SIG-M5 (cell line): ENCODE measurements around the gene NPR1.
"Not testable (repeated sequence)": the region's sequence is repeated elsewhere in the genome, so short reads cannot be mapped to it uniquely, and the experiment has no call there.

Experiments
- DNase-seq: peaks from one replicate; lab custom pipeline; 2025; lab: John Stamatoyannopoulos, UW

NPR1 gene

GRCh38 chr1:153649863-153650235 is 28.6 kb upstream of the NPR1 start:
- DNase-seq = no peak

- DNase-seq = no peak
These were observed 26.7 kb upstream of the NPR1 start for GRCh38 chr1:153651771-153652170.

GRCh38 chr1:153652805-153653500 is 25.5 kb upstream of the NPR1 start:
- no peak for DNase-seq

GRCh38 chr1:153655333-153655732 is 23.2 kb upstream of the NPR1 start:
- no peak for DNase-seq

- peak; percentile 41 for DNase-seq
These were observed 19.9 kb upstream of the NPR1 start, which contains the start of gene SNAPIN for GRCh38 chr1:153658400-153659174. Gene SNAPIN (plus strand): TSS chr1:153658703. CDS start chr1:153658744, 41 bp downstream.

- no peak for DNase-seq
These were observed 19.3 kb upstream of the NPR1 start for GRCh38 chr1:153659175-153659534.

GRCh38 chr1:153659656-153660055 is 18.8 kb upstream of the NPR1 start:
- DNase-seq = no peak

- DNase-seq = no peak
These were observed 17.3 kb upstream of the NPR1 start for GRCh38 chr1:153661111-153661708.

- no peak for DNase-seq
These were observed 16.2 kb upstream of the NPR1 start for GRCh38 chr1:153662269-153662668.

- no peak for DNase-seq
These were observed 15.3 kb upstream of the NPR1 start for GRCh38 chr1:153663211-153663610.

- DNase-seq = no peak
These were observed 11.0 kb upstream of the NPR1 start for GRCh38 chr1:153667439-153667838.

GRCh38 chr1:153668672-153669071 is 9.8 kb upstream of the NPR1 start:
- not testable (repeated sequence) for DNase-seq

GRCh38 chr1:153669606-153670005 is 8.9 kb upstream of the NPR1 start:
- no peak for DNase-seq

- DNase-seq = no peak
These were observed 8.1 kb upstream of the NPR1 start for GRCh38 chr1:153670257-153670858.

- peak; percentile 100 for DNase-seq
These were observed 7.4 kb upstream of the NPR1 start, which contains the start of gene ILF2 for GRCh38 chr1:153670859-153671627. Gene ILF2 (minus strand): TSS chr1:153670993. CDS start chr1:153670922, 71 bp downstream.

- not testable (repeated sequence) for DNase-seq
These were observed 6.7 kb upstream of the NPR1 start for GRCh38 chr1:153671628-153672353.

- DNase-seq = no peak
These were observed 5.0 kb upstream of the NPR1 start for GRCh38 chr1:153673511-153673910.

- DNase-seq = no peak
These were observed 570 bp upstream of the NPR1 start for GRCh38 chr1:153677718-153678518.

GRCh38 chr1:153679337-153680119 is 1.0 kb downstream of the NPR1 start:
- no peak for DNase-seq

GRCh38 chr1:153680120-153680403 is 1.6 kb downstream of the NPR1 start:
- no peak for DNase-seq
